Tibial artery (tissue), 4 donors: ENCODE results near the gene NELL2.

Source experiments
- DNase-seq, 2 donors: peaks; one replicate each; pipeline ENCODE4 v3.0.0-alpha.2; 2019
- H3K27ac ChIP-seq, 2 donors: fragments of 200-600 bp; sonication (generic) in 1 of 2; 1 replicate in 1 of 2; 2 replicates in 1 of 2; pipeline ENCODE4 v1.5.1; 2018 to 2019; ENCODE audit warnings: mild to moderate bottlenecking in 1 of 2
- H3K27me3 ChIP-seq, 2 donors: fragments of 200-600 bp; sonication (generic) in 1 of 2; one replicate each; pipeline versions ENCODE4 v1.5.1 to v1.6.0; 2016 to 2019
- H3K36me3 ChIP-seq, 3 donors: fragments of 200-600 bp; sonication (generic) in 2 of 3; one replicate each; pipeline ENCODE4 v1.5.1; 2016 to 2019; ENCODE audit warnings: mild to moderate bottlenecking in 2 of 3
- H3K4me1 ChIP-seq, 4 donors: fragments of 200-600 bp; sonication (generic) in 2 of 4; 1 replicate in 3 of 4; 2 replicates in 1 of 4; pipeline ENCODE4 v1.5.1; 2016 to 2019
- H3K4me3 ChIP-seq, 2 donors: fragments of 200-600 bp; sonication (generic) in 1 of 2; 1 replicate in 1 of 2; 2 replicates in 1 of 2; pipeline ENCODE4 v1.5.1; 2018 to 2019; ENCODE audit warnings: mild to moderate bottlenecking in 2 of 2
- H3K9me3 ChIP-seq, 3 donors: fragments of 200-600 bp; sonication (generic) in 1 of 3; one replicate each; pipeline ENCODE4 v1.5.1; 2016 to 2019
- intact Hi-C: fragments of 100-400 bp; cut with DNase I; formaldehyde crosslinking; loops from one replicate; pipeline ENCODE4 v1.15.0; 2023; ENCODE audit warnings: low total_unique reads
- TF ChIP-seq, protein P1 (sequence below), 2 experiments: fragments of 200-600 bp in 1 of 2; fragments of 450-650 bp in 1 of 2; IDR thresholded peaks; one replicate each; pipeline ENCODE4 v1.5.1; 2017 to 2019; ENCODE audit warnings: antibody characterized with exemption in 2 of 2, mild to moderate bottlenecking in 1 of 2, moderate library complexity in 1 of 2

NELL2 gene

DNA sequence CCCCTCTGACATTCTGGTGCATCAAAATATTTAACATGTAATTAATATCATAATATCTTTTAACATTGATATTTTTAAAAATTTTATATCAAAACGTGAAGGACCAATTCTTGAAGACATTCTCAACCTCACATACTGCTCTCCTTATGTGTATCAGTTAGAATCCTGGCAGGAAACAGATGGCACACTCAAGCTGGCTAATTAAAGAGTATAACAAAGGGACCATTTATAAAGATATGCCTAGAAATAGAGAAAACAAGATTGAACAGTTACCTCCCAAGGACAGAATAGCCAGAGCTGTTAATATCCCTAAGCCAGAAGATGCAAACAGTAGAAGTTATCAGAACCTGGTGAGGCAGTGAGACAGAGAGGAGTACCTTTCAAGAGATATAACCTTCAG, 368.7 kb downstream of the NELL2 start:
- Histone ChIP-seq H3K27ac (no peak overlapping the region), H3K36me3 (no peaks in the 10 kb centered on the region), H3K4me1 (no peaks in the 10 kb centered on the region), H3K9me3 (no peaks in the 10 kb centered on the region), H3K4me3 (no peak overlapping the region), H3K27me3 (no peaks in the 10 kb centered on the region)
- no peak for DNase-seq
- TF ChIP-seq, protein P1, sequence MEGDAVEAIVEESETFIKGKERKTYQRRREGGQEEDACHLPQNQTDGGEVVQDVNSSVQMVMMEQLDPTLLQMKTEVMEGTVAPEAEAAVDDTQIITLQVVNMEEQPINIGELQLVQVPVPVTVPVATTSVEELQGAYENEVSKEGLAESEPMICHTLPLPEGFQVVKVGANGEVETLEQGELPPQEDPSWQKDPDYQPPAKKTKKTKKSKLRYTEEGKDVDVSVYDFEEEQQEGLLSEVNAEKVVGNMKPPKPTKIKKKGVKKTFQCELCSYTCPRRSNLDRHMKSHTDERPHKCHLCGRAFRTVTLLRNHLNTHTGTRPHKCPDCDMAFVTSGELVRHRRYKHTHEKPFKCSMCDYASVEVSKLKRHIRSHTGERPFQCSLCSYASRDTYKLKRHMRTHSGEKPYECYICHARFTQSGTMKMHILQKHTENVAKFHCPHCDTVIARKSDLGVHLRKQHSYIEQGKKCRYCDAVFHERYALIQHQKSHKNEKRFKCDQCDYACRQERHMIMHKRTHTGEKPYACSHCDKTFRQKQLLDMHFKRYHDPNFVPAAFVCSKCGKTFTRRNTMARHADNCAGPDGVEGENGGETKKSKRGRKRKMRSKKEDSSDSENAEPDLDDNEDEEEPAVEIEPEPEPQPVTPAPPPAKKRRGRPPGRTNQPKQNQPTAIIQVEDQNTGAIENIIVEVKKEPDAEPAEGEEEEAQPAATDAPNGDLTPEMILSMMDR (IDR thresholded peaks at IDR 0.05) = no peak
- intact Hi-C loops = no loop called here

DNA sequence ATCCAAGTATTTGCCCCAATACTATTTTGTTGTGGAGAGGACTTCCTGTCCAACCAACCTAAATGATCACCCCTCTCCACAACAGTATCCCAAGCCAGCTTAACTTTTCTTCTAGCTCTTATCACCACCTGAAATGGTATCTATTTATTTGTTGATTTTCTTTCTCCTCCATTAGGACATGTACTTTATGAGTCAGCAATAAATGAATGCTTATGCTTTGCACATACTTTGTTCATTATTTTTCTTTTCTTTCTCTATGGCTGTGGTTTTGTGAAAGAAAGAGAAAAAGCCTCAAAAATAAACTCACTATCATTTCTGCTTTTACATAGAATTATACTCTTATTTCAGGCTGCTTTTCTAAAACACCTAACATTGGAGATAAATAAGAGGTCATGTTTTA, 371.3 kb downstream of the NELL2 start:
- Histone ChIP-seq H3K4me1 (no peaks in the 10 kb centered on the region), H3K36me3 (no peaks in the 10 kb centered on the region), H3K9me3 (no peaks in the 10 kb centered on the region), H3K4me3 (no peak overlapping the region), H3K27me3 (no peaks in the 10 kb centered on the region), H3K27ac (no peak overlapping the region)
- TF ChIP-seq, protein P1 (IDR thresholded peaks at IDR 0.05) = no peak
- intact Hi-C loops = no loop called here
- DNase-seq = no peak

DNA sequence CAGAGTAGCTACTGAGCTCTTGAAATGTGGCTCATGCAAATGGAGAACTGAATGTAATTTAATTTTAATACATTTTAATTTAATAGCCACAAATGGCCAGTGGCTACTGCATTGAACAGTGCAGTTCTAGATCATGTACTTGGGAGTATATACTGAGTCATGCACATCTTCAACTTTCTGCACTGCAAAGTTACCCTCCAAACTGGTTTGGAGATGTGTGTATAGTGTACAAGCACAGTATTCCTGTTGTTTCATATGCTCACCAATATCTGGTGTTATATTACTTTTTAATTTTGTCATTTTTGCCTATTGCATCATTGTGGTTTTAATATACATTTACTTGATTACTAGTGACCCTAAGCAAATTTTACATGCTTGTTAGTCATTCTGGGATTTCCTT, 372.8 kb downstream of the NELL2 start:
- intact Hi-C loops = no loop called here
- Histone ChIP-seq H3K27ac (no peak overlapping the region), H3K36me3 (no peaks in the 10 kb centered on the region), H3K4me1 (no peaks in the 10 kb centered on the region), H3K27me3 (no peaks in the 10 kb centered on the region), H3K9me3 (no peaks in the 10 kb centered on the region), H3K4me3 (no peak overlapping the region)
- no peak for DNase-seq
- TF ChIP-seq, protein P1 (IDR thresholded peaks at IDR 0.05) = no peak

DNA sequence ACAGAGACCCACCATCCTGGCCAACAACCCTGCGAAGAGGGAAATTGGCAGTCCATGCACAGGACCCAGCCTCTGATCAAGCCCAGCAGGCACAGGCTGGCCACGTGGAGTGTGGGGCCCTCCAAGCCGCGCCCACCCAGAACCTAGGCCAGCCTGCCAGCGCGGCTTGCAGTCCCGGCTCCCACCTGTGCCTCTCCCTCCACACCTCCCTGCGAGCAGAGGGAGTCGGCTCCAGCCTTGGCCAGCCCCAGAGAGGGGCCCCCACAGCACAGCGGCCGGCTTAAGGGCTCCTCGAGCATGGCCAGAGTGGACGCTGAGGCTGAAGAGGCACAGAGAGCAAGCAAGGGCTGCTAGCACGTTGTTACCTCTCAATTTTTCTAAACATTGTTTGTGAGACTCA, 373.4 kb downstream of the NELL2 start:
- Histone ChIP-seq H3K27me3 (no peaks in the 10 kb centered on the region), H3K4me3 (no peak overlapping the region), H3K27ac (no peak overlapping the region), H3K4me1 (no peaks in the 10 kb centered on the region), H3K36me3 (no peaks in the 10 kb centered on the region), H3K9me3 (no peaks in the 10 kb centered on the region)
- TF ChIP-seq, protein P1 (IDR thresholded peaks at IDR 0.05) = no peak
- intact Hi-C loops = no loop called here
- no peak for DNase-seq

DNA sequence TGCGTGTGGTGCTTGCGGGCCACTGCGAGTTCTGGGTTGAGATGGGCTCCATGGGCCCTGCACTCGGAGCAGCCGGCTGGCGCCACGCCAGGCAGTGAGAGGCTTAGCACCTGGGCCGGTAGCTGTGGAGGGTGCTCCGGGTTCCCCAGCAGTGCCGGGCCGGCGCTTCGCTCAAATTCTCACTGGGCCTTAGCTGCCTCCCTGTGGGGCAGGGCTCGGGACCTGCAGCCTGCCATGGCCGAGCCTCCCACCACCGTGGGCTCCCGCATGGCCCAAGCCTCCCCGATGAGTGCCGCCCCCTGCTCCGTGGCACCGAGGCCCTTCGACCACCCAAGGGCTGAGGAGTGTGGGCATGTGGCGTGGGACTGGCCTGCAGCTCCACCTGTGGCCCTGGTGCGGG, 375.7 kb downstream of the NELL2 start:
- no peaks in the 10 kb centered on the region for H3K27me3 ChIP-seq
- no peak overlapping the region for H3K27ac ChIP-seq
- H3K4me1 ChIP-seq = no peaks in the 10 kb centered on the region
- H3K9me3 ChIP-seq = no peaks in the 10 kb centered on the region
- H3K36me3 ChIP-seq = no peaks in the 10 kb centered on the region
- intact Hi-C loops = no loop called here
- H3K4me3 ChIP-seq = no peak overlapping the region
- TF ChIP-seq, protein P1 (IDR thresholded peaks at IDR 0.05) = no peak
- no peak for DNase-seq

DNA sequence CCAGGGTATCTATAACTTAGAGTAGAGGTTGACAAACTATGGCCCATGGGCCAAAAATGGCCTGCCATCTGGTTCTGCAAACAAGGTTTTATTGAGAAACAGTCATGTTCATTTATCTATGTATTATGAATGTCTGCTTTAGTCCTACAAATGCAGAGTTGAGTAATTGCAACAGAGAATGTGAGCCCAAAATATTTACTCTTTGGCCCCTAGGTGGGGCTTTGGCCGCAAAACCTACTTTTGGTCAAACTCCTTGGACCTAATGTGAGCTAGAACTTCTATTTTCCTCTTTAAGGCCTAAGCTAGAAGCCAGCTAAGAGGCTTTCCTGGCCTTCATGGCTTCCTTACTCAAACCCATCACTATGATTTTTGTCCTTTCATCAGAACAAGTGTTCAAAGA, 379.1 kb downstream of the NELL2 start:
- Histone ChIP-seq H3K9me3 (peaks cover 0 to 6% (median 0%) of the 10 kb centered on the region in 3 donors), H3K36me3 (no peaks in the 10 kb centered on the region), H3K27ac (no peak overlapping the region), H3K27me3 (no peaks in the 10 kb centered on the region), H3K4me3 (no peak overlapping the region), H3K4me1 (no peaks in the 10 kb centered on the region)
- TF ChIP-seq, protein P1 (IDR thresholded peaks at IDR 0.05) = no peak
- intact Hi-C loops = no loop called here
- no peak for DNase-seq
